ENCODE data around the gene ADARB1.

Gene ADARB1

GRCh38 chr21:45034556-45035476, 39.6 kb upstream of the ADARB1 start:
- FAIRE-seq (no peak), DNase-seq (ENCODE audit: insufficient read length, low spot score) (no peak)

GRCh38 chr21:45035477-45035848, 38.9 kb upstream of the ADARB1 start:
- TF ChIP-seq CTCF (IDR thresholded peaks at IDR 0.05; ENCODE audit: insufficient read depth, missing control alignments), result no peak

More at GRCh38 chr21:45034556-45035476, 39.6 kb upstream of the ADARB1 start:
- no peak for TF ChIP-seq CTCF (IDR thresholded peaks at IDR 0.05; ENCODE audit: insufficient read depth, missing control alignments)

GRCh38 chr21:45036630-45037029, 37.8 kb upstream of the ADARB1 start:
- no peak for TF ChIP-seq CTCF (IDR thresholded peaks at IDR 0.05; ENCODE audit: insufficient read depth, missing control alignments)
- FAIRE-seq (no peak), DNase-seq (ENCODE audit: insufficient read length, low spot score) (no peak)

More at GRCh38 chr21:45035477-45035848, 38.9 kb upstream of the ADARB1 start:
- DNase-seq (ENCODE audit: insufficient read length, low spot score), result no peak
- no peak for FAIRE-seq

- TF ChIP-seq CTCF (IDR thresholded peaks at IDR 0.05; ENCODE audit: insufficient read depth, missing control alignments), result no peak
- DNase-seq (ENCODE audit: insufficient read length, low spot score) (no peak), FAIRE-seq (no peak)
These were observed 36.4 kb upstream of the ADARB1 start for GRCh38 chr21:45037986-45038385.

- FAIRE-seq (no peak), DNase-seq (ENCODE audit: insufficient read length, low spot score) (no peak)
- no peak for TF ChIP-seq CTCF (IDR thresholded peaks at IDR 0.05; ENCODE audit: insufficient read depth, missing control alignments)
These were observed 34.8 kb upstream of the ADARB1 start for GRCh38 chr21:45039317-45040156.

GRCh38 chr21:45040157-45040711, 34.1 kb upstream of the ADARB1 start:
- DNase-seq (ENCODE audit: insufficient read length, low spot score) (no peak), FAIRE-seq (no peak)
- no peak for TF ChIP-seq CTCF (IDR thresholded peaks at IDR 0.05; ENCODE audit: insufficient read depth, missing control alignments)
